Pancreas (tissue), 10 donors: ENCODE data around the gene SVEP1. TPM values are rescaled to one million over a fixed set of nuclear protein-coding genes. Genes with fewer than 3 reads are reported as not detected.

ENCODE experiments used
- ATAC-seq, 4 donors: fragments of 200-7000 bp; cut with Tn5 transposase; one replicate each; pipeline versions ENCODE4 v1.8.0 to v1.9.1; 2020; ENCODE audit warnings: mild to moderate bottlenecking in 4 of 4, moderate library complexity in 4 of 4
- DNase-seq, 6 donors: peaks; one replicate each; pipeline ENCODE4 v3.0.0-alpha.2; 2020
- FAIRE-seq: peaks from 2 replicates; lab custom pipeline; 2012; peaks lifted over from hg19 to GRCh38; lab: Jason Lieb, UNC
- H3K27ac ChIP-seq, 4 donors: fragments of 200-600 bp; sonication (generic); 1 replicate in 3 of 4; 2 replicates in 1 of 4; pipeline versions ENCODE4 v1.5.0 to v1.8.0; 2020
- H3K27me3 ChIP-seq, 4 donors: fragments of 200-600 bp; one replicate each; pipeline ENCODE4 v1.8.0; 2021
- H3K36me3 ChIP-seq, 3 donors: fragments of 200-600 bp; sonication (generic) in 1 of 3; one replicate each; pipeline versions ENCODE4 v1.5.0 to v1.8.0; 2020 to 2021
- H3K4me1 ChIP-seq, 3 donors: fragments of 200-600 bp; one replicate each; pipeline ENCODE4 v1.8.0; 2021
- H3K4me3 ChIP-seq, 4 donors: fragments of 200-600 bp; sonication (generic) in 2 of 4; one replicate each; pipeline versions ENCODE4 v1.5.0 to v1.8.0; 2020 to 2021
- H3K9me3 ChIP-seq, 4 donors: fragments of 200-600 bp; one replicate each; pipeline ENCODE4 v1.8.0; 2021
- WGBS, 2 donors: extraction: QIAGEN DNeasy Blood & Tissue Kit; methylation state at CpG; one replicate each; pipeline ENCODE4 v1.1.7; 2013; 5-methylcytosine and 5-hydroxymethylcytosine counted together
- intact Hi-C, 3 donors: fragments of 100-400 bp; cut with DNase I; formaldehyde crosslinking; loops; one replicate each; pipeline versions ENCODE4 v1.11.1 to v1.14.2; 2022
- polyA plus RNA-seq, 2 donors: library from polyadenylated mRNA; stranded (reverse); fragments of 200-250 nt; gene quantifications; one replicate each; pipeline ENCODE4 v1.2.3, GENCODE V29; 2013
- total RNA-seq, 6 donors: library from RNA; stranded (reverse); fragmentation: NEBNext Ultra II Directional in 4 of 6; extraction: Animal tissue kit (Norgen Biotek cat#: 25700) in 4 of 6; gene quantifications; one replicate each; pipeline versions ENCODE4 v1.2.1 to v1.2.4, GENCODE V29; 2021 to 2023
- TF ChIP-seq, protein P1 (sequence below), 4 donors: fragments of 200-600 bp; sonication (generic) in 3 of 4; IDR thresholded peaks; one replicate each; pipeline versions ENCODE4 v1.5.0 to v1.8.0; 2021; ENCODE audit warnings: antibody characterized with exemption in 4 of 4
- donor health status: healthy with polysubstance abuse.
- donor health status: DM: no; HTN: no; CAD: no; lungs with moderate emphysema.
- donor health status: DM: no; HTN: no; CAD: no.
- donor health status: control.
- donor health status: control.
- donor health status: Bipolar disorder and iron deficiency.
- donor health status: DM: yes; HTN: yes; CAD: no.
- donor health status: DM: no; HTN: no; CAD: no.
- donor health status: DM: no; HTN: no; CAD: no.
- donor health status: DM: yes; HTN: yes; CAD: no.

Gene SVEP1
- total and polyA plus RNA-seq, 8 donors, result 0.96 to 12.8 (median 4.3) TPM

DNA sequence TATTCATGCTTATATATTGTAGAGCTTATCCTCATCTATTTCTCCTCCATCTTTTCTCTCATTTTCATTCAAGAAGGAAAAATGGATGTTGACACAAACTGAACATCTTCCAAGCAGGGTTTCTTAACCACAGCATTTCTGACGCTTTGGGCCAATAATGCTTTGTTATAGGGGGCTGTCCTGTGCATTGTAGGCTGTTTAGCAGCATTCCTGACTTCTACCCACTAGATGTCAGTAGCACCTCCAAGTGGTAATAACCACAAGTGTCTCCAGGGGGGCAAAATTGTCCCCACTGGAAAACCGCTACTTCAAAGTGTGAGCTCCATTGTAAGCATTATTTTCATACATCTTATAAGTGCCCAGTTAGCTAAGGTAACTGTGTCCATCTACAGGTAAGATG lies 239.2 kb downstream of the SVEP1 start:
- FAIRE-seq, result no peak
- H3K4me1 ChIP-seq, result no peaks in the 10 kb centered on the region
- no peak for ATAC-seq
- H3K9me3 ChIP-seq, result no peaks in the 10 kb centered on the region
- H3K4me3 ChIP-seq, result no peak overlapping the region
- WGBS, 2 donors, result 72 to 75% methylated on average over 2 of the region's 2 CpGs
- no peak for DNase-seq
- TF ChIP-seq, protein P1, sequence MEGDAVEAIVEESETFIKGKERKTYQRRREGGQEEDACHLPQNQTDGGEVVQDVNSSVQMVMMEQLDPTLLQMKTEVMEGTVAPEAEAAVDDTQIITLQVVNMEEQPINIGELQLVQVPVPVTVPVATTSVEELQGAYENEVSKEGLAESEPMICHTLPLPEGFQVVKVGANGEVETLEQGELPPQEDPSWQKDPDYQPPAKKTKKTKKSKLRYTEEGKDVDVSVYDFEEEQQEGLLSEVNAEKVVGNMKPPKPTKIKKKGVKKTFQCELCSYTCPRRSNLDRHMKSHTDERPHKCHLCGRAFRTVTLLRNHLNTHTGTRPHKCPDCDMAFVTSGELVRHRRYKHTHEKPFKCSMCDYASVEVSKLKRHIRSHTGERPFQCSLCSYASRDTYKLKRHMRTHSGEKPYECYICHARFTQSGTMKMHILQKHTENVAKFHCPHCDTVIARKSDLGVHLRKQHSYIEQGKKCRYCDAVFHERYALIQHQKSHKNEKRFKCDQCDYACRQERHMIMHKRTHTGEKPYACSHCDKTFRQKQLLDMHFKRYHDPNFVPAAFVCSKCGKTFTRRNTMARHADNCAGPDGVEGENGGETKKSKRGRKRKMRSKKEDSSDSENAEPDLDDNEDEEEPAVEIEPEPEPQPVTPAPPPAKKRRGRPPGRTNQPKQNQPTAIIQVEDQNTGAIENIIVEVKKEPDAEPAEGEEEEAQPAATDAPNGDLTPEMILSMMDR (IDR thresholded peaks at IDR 0.05), result no peak
- H3K27ac ChIP-seq, result no peak overlapping the region
- no peaks in the 10 kb centered on the region for H3K27me3 ChIP-seq
- H3K36me3 ChIP-seq, result no peaks in the 10 kb centered on the region
- intact Hi-C loops, result no loop called here

DNA sequence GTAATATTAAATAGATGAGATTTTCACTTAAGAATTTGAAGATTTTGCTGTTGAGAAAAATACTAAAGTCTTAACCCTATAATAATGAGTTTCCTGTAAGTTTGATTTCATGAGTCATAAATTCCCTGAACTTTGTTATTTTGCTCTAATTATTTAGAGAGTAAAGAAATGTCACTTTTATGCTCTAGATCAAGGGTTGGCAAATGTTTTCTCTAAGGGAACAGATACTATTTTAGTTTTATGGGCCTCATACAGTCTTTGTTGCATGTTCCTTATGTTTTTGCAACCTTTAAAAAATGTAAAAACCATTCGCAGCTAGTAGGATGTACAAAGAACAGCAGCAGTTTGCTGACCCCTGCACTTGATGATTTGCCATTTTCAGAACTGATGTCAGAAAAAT lies 241.4 kb downstream of the SVEP1 start:
- WGBS, 2 donors, result 67 to 84% methylated on average over 1 of the region's 1 CpG
- no peak for FAIRE-seq
- H3K27me3 ChIP-seq, result no peaks in the 10 kb centered on the region

GRCh38 chr9:110337727-110338126 lies 241.8 kb downstream of the SVEP1 start, which contains the start of gene TXNDC8:
Gene TXNDC8, minus strand, starts transcription at chr9:110337863.
- Histone ChIP-seq H3K9me3 (no peaks in the 10 kb centered on the region), H3K4me3 (no peak within 1 kb of the TSS), H3K36me3 (no peaks in the 10 kb centered on the region), H3K27ac (no peak within 1 kb of the TSS), H3K27me3 (no peaks in the 10 kb centered on the region), H3K4me1 (no peaks in the 10 kb centered on the region)
- TF ChIP-seq, protein P1 (IDR thresholded peaks at IDR 0.05), result no peak
- intact Hi-C loops, result no loop called here
- no peak for ATAC-seq
- no peak for FAIRE-seq
- WGBS, 2 donors, result 73 to 76% methylated on average over 1 of the region's 1 CpG
- DNase-seq, result no peak

More for the DNA sequence above, 241.4 kb downstream of the SVEP1 start:
- no peak overlapping the region for H3K27ac ChIP-seq
- H3K36me3 ChIP-seq, result no peaks in the 10 kb centered on the region
- intact Hi-C loops, result no loop called here
- ATAC-seq (no peak), DNase-seq (no peak)
- TF ChIP-seq, protein P1 (IDR thresholded peaks at IDR 0.05), result no peak
- no peaks in the 10 kb centered on the region for H3K9me3 ChIP-seq
- H3K4me1 ChIP-seq, result no peaks in the 10 kb centered on the region
- H3K4me3 ChIP-seq, result no peak overlapping the region

DNA sequence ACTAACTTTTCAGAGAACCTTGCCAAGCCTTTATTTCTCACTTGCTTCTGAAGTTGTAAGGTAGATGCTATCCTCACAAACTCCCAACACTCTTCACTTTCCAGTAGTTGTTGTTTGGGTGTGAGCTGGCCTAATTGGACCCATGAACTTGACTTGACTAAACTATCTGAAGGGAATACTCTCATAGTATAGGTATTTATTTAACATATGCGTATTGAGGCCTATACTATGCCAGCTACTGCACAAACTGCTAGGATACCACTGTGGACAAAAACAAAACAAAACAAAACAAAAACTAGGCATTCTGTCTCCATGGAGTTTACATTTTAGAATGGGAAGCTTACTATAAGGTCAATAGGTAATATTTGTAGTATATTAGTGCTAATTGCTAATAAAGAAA lies 243.2 kb downstream of the SVEP1 start:
- no peaks in the 10 kb centered on the region for H3K36me3 ChIP-seq
- DNase-seq, result no peak
- ATAC-seq, result no peak
- no peak overlapping the region for H3K27ac ChIP-seq
- no peaks in the 10 kb centered on the region for H3K4me1 ChIP-seq
- no peaks in the 10 kb centered on the region for H3K27me3 ChIP-seq
- WGBS, 2 donors, result 71 to 89% methylated on average over 1 of the region's 1 CpG
- H3K9me3 ChIP-seq, result no peaks in the 10 kb centered on the region
- TF ChIP-seq, protein P1 (IDR thresholded peaks at IDR 0.05), result no peak
- intact Hi-C loops, result no loop called here
- no peak for FAIRE-seq
- no peak overlapping the region for H3K4me3 ChIP-seq

DNA sequence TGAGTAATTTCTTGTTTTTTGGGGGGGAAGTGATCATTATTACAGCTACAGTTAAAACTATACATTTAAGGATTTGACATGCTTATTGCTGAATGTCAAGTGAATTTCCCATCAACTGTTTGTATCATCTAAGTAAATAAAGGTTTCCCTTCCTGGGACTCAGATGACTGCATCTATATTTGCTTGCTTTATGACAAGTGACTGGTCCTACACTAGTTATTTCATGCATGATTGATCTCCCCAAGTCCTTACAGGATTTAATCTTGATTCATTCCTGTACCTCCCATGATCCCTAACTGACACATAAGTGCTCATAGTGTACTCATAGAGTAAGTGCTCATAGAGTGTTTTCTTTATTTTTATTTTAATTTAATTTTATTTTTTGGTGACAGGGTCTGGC lies 244.7 kb downstream of the SVEP1 start:
- H3K27me3 ChIP-seq, result no peaks in the 10 kb centered on the region
- no peaks in the 10 kb centered on the region for H3K4me1 ChIP-seq
- H3K9me3 ChIP-seq, result no peaks in the 10 kb centered on the region
- FAIRE-seq (no peak), ATAC-seq (no peak), DNase-seq (no peak)
- H3K4me3 ChIP-seq, result no peak overlapping the region
- TF ChIP-seq, protein P1 (IDR thresholded peaks at IDR 0.05), result no peak
- intact Hi-C loops, result no loop called here
- H3K36me3 ChIP-seq, result no peaks in the 10 kb centered on the region
- no peak overlapping the region for H3K27ac ChIP-seq
